HEK293 (cell line): Measurements from ENCODE around the gene OR2V1.

Experiments
- GLIS2 ChIP-seq: fragments of 450-650 bp; formaldehyde crosslinking; IDR thresholded peaks from 2 replicates; pipeline ENCODE4 v1.5.1; 2016; ENCODE audit warnings: missing biosample characterization, missing genetic modification characterization
- KLF1 ChIP-seq: fragments of 450-650 bp; formaldehyde crosslinking; IDR thresholded peaks from 2 replicates; pipeline ENCODE4 v1.5.1; 2016; ENCODE audit warnings: missing biosample characterization, missing genetic modification characterization
- KLF16 ChIP-seq: fragments of 450-650 bp; formaldehyde crosslinking; IDR thresholded peaks from 2 replicates; pipeline ENCODE4 v1.5.1; 2017; ENCODE audit warnings: missing biosample characterization, missing genetic modification characterization
- KLF17 ChIP-seq: fragments of 450-650 bp; formaldehyde crosslinking; IDR thresholded peaks from 2 replicates; pipeline ENCODE4 v1.5.1; 2016; ENCODE audit warnings: missing biosample characterization, missing genetic modification characterization
- SETDB1 ChIP-seq: IDR thresholded peaks from one replicate; pipeline ENCODE4 v1.6.1; 2017; ENCODE audit warnings: mild to moderate bottlenecking, low read length, moderate library complexity, mixed read lengths; ENCODE audit not compliant: insufficient read length
- TSHZ1 ChIP-seq: fragments of 450-650 bp; formaldehyde crosslinking; IDR thresholded peaks from 2 replicates; pipeline ENCODE4 v1.5.1; 2016; ENCODE audit warnings: missing biosample characterization, missing genetic modification characterization, borderline replicate concordance
- ZBTB44 ChIP-seq: fragments of 450-650 bp; IDR thresholded peaks from 2 replicates; pipeline ENCODE4 v1.5.1; 2018; ENCODE audit warnings: missing biosample characterization, mild to moderate bottlenecking, missing genetic modification characterization
- ZBTB48 ChIP-seq: fragments of 450-650 bp; formaldehyde crosslinking; IDR thresholded peaks from 2 replicates; pipeline ENCODE4 v1.5.1; 2016; ENCODE audit warnings: missing biosample characterization, missing genetic modification characterization
- ZBTB49 ChIP-seq: fragments of 450-650 bp; formaldehyde crosslinking; IDR thresholded peaks from 2 replicates; pipeline ENCODE4 v1.5.1; 2016; ENCODE audit warnings: missing biosample characterization, missing genetic modification characterization, low read depth
- ZEB2 ChIP-seq: fragments of 450-650 bp; formaldehyde crosslinking; IDR thresholded peaks from 2 replicates; pipeline ENCODE4 v1.5.1; 2016; ENCODE audit warnings: missing biosample characterization, missing genetic modification characterization
- ZFP69B ChIP-seq: fragments of 450-650 bp; formaldehyde crosslinking; IDR thresholded peaks from 2 replicates; pipeline ENCODE4 v1.5.1; 2016; ENCODE audit warnings: missing biosample characterization, missing genetic modification characterization
- ZIC2 ChIP-seq: fragments of 450-650 bp; formaldehyde crosslinking; IDR thresholded peaks from 2 replicates; pipeline ENCODE4 v1.5.1; 2016; ENCODE audit warnings: missing biosample characterization, missing genetic modification characterization
- ZNF112 ChIP-seq: fragments of 450-650 bp; formaldehyde crosslinking; IDR thresholded peaks from 2 replicates; pipeline ENCODE4 v1.5.0; 2017; ENCODE audit warnings: missing biosample characterization, missing genetic modification characterization
- ZNF132 ChIP-seq: fragments of 450-650 bp; formaldehyde crosslinking; IDR thresholded peaks from 2 replicates; pipeline ENCODE4 v1.5.1; 2017; ENCODE audit warnings: missing biosample characterization, missing genetic modification characterization, borderline replicate concordance
- ZNF140 ChIP-seq: fragments of 450-650 bp; formaldehyde crosslinking; IDR thresholded peaks from 2 replicates; pipeline ENCODE4 v1.5.1; 2016; ENCODE audit warnings: missing biosample characterization, missing genetic modification characterization
- ZNF148 ChIP-seq: fragments of 450-650 bp; formaldehyde crosslinking; IDR thresholded peaks from 2 replicates; pipeline ENCODE4 v1.5.0; 2017; ENCODE audit warnings: missing biosample characterization, missing genetic modification characterization, borderline replicate concordance
- ZNF169 ChIP-seq: fragments of 450-650 bp; formaldehyde crosslinking; IDR thresholded peaks from 2 replicates; pipeline ENCODE4 v1.5.1; 2016; ENCODE audit warnings: missing biosample characterization, missing genetic modification characterization
- ZNF174 ChIP-seq: fragments of 450-650 bp; formaldehyde crosslinking; IDR thresholded peaks from 2 replicates; pipeline ENCODE4 v1.5.0; 2017; ENCODE audit warnings: missing biosample characterization, mild to moderate bottlenecking, missing genetic modification characterization
- ZNF248 ChIP-seq: fragments of 450-650 bp; formaldehyde crosslinking; IDR thresholded peaks from 2 replicates; pipeline ENCODE4 v1.5.1; 2017; ENCODE audit warnings: missing biosample characterization, missing genetic modification characterization
- ZNF391 ChIP-seq: fragments of 450-650 bp; formaldehyde crosslinking; IDR thresholded peaks from 2 replicates; pipeline ENCODE4 v1.5.1; 2016; ENCODE audit warnings: low read depth, missing biosample characterization, missing genetic modification characterization, borderline replicate concordance
- ZNF449 ChIP-seq: fragments of 450-650 bp; formaldehyde crosslinking; IDR thresholded peaks from 2 replicates; pipeline ENCODE4 v1.5.1; 2017; ENCODE audit warnings: missing biosample characterization, mild to moderate bottlenecking, missing genetic modification characterization, moderate library complexity
- ZNF488 ChIP-seq: fragments of 450-650 bp; formaldehyde crosslinking; IDR thresholded peaks from 2 replicates; pipeline ENCODE4 v1.5.1; 2016; ENCODE audit warnings: missing biosample characterization, missing genetic modification characterization
- ZNF558 ChIP-seq: fragments of 450-650 bp; formaldehyde crosslinking; IDR thresholded peaks from 2 replicates; pipeline ENCODE4 v1.5.1; 2016; ENCODE audit warnings: missing biosample characterization, missing genetic modification characterization
- ZNF660 ChIP-seq: fragments of 450-650 bp; IDR thresholded peaks from 2 replicates; pipeline ENCODE4 v1.5.1; 2018; ENCODE audit warnings: missing biosample characterization, mild to moderate bottlenecking, missing genetic modification characterization
- ZNF792 ChIP-seq: fragments of 450-650 bp; formaldehyde crosslinking; IDR thresholded peaks from 2 replicates; pipeline ENCODE4 v1.5.1; 2016; ENCODE audit warnings: missing biosample characterization, missing genetic modification characterization
- ZSCAN30 ChIP-seq: fragments of 450-650 bp; IDR thresholded peaks from 2 replicates; pipeline ENCODE4 v1.5.1; 2018; ENCODE audit warnings: missing biosample characterization, mild to moderate bottlenecking, missing genetic modification characterization, moderate library complexity

Gene OR2V1

GRCh38 chr5:181159286-181160151, 28.6 kb upstream of the OR2V1 start (continued):
- no peak for TF ChIP-seq ZNF148 (tag by site-specific recombination)
- TF ChIP-seq ZNF248 (tag by site-specific recombination), result no peak
- peak; percentile 53; the same call in 1 of the 2 replicates for TF ChIP-seq ZNF660
- TF ChIP-seq ZNF558, result no peak
- TF ChIP-seq KLF17 (tag by site-specific recombination), result no peak
- TF ChIP-seq ZFP69B (tag by site-specific recombination), result no peak
- TF ChIP-seq ZBTB44 (tag by site-specific recombination), result no peak
- no peak for TF ChIP-seq ZBTB49 (tag by site-specific recombination)
- TF ChIP-seq ZNF488, result no peak
- no peak for TF ChIP-seq ZNF112
- no peak for TF ChIP-seq GLIS2
- no peak for TF ChIP-seq ZNF132 (tag by site-specific recombination)
- TF ChIP-seq ZNF169 (tag by site-specific recombination), result no peak
- TF ChIP-seq KLF1, result no peak
- 0 out of 2 replicates have a peak, but pooled peaks have one; percentile 11 for TF ChIP-seq ZSCAN30 (tag by site-specific recombination)
- peak; percentile 79 for TF ChIP-seq ZIC2
- no peak for TF ChIP-seq ZNF792
- TF ChIP-seq ZNF449 (tag by site-specific recombination), result no peak
- no peak for TF ChIP-seq SETDB1
- TF ChIP-seq KLF16 (tag by site-specific recombination), result no peak
- no peak for TF ChIP-seq ZNF140 (tag by site-specific recombination)
- 0 out of 2 replicates have a peak, but pooled peaks have one; percentile 31 for TF ChIP-seq ZNF391
- no peak for TF ChIP-seq ZBTB48 (tag by site-specific recombination)
- no peak for TF ChIP-seq TSHZ1 (tag by site-specific recombination)
- TF ChIP-seq ZNF174 (tag by site-specific recombination), result no peak
- peak; percentile 78; the same call in 1 of the 2 replicates for TF ChIP-seq ZEB2
